Spleen (tissue), 11 donors: ENCODE measurements around the gene FAAP20. TPM values are rescaled to one million over a fixed set of nuclear protein-coding genes. Genes with fewer than 3 reads are reported as not detected.
A peak's percentile ranks its signal among the peaks of the same experiment; 100 is the strongest.

Experiments
- DNase-seq: peaks from one replicate; pipeline ENCODE4 v3.0.0-alpha.2; 2020
- H3K27ac ChIP-seq, 8 donors: fragments of 200-600 bp; sonication (generic) in 7 of 8; 1 replicate in 4 of 8; 2 replicates in 4 of 8; pipeline versions ENCODE4 v1.5.0 to v1.8.0; 2016 to 2021; ENCODE audit warnings: inconsistent platforms in 4 of 8, mild to moderate bottlenecking in 4 of 8, moderate library complexity in 1 of 8
- H3K27me3 ChIP-seq, 7 donors: fragments of 200-600 bp; sonication (generic) in 6 of 7; replicated peaks in 1 of 7; 1 replicate in 4 of 7; 2 replicates in 3 of 7; pipeline versions ENCODE4 v1.5.0 to v1.8.0; 2016 to 2021; ENCODE audit warnings: inconsistent platforms in 3 of 7, mild to moderate bottlenecking in 1 of 7
- H3K36me3 ChIP-seq, 6 donors: fragments of 200-600 bp; sonication (generic) in 5 of 6; 1 replicate in 4 of 6; 2 replicates in 2 of 6; pipeline versions ENCODE4 v1.5.0 to v1.8.0; 2016 to 2021; ENCODE audit warnings: inconsistent platforms in 2 of 6
- H3K4me1 ChIP-seq, 6 donors: fragments of 200-600 bp; sonication (generic) in 5 of 6; 1 replicate in 3 of 6; 2 replicates in 3 of 6; pipeline versions ENCODE4 v1.5.0 to v1.8.0; 2016 to 2021; ENCODE audit warnings: inconsistent platforms in 3 of 6
- H3K4me3 ChIP-seq, 8 donors: fragments of 200-600 bp; sonication (generic) in 7 of 8; 1 replicate in 4 of 8; 2 replicates in 4 of 8; pipeline versions ENCODE4 v1.5.0 to v1.8.0; 2016 to 2021; ENCODE audit warnings: inconsistent platforms in 4 of 8, mild to moderate bottlenecking in 4 of 8, moderate library complexity in 2 of 8
- H3K9me3 ChIP-seq, 8 donors: fragments of 200-600 bp; sonication (generic) in 7 of 8; 1 replicate in 4 of 8; 2 replicates in 4 of 8; pipeline versions ENCODE4 v1.5.0 to v1.8.0; 2016 to 2021; ENCODE audit warnings: inconsistent platforms in 4 of 8
- CTCF ChIP-seq, 11 experiments: fragments of 200-600 bp in 7 of 11; fragments of 450-650 bp in 4 of 11; sonication (generic) in 4 of 11; IDR thresholded peaks in 8 of 11; conservative IDR thresholded peaks in 3 of 11; 1 replicate in 7 of 11; 2 replicates in 4 of 11; pipeline versions ENCODE4 v1.4.0 to v1.8.0; 2016 to 2021; ENCODE audit warnings: antibody characterized with exemption in 11 of 11, inconsistent platforms in 4 of 11, mild to moderate bottlenecking in 1 of 11
- POLR2A ChIP-seq, 3 donors: fragments of 450-650 bp; IDR thresholded peaks; one replicate each; pipeline ENCODE4 v1.5.1; 2017; ENCODE audit warnings: antibody characterized with exemption in 3 of 3, mild to moderate bottlenecking in 1 of 3
- POLR2AphosphoS5 ChIP-seq, 3 donors: sonication (generic); formaldehyde crosslinking; IDR thresholded peaks; one replicate each; pipeline ENCODE4 v1.5.1; 2017; ENCODE audit warnings: antibody characterized with exemption in 3 of 3
- WGBS, 5 donors: extraction: QIAGEN DNeasy Blood & Tissue Kit in 3 of 5; methylation state at CpG; one replicate each; pipeline versions ENCODE4 v1.1.5 to v1.1.7; 2013 to 2018; 5-methylcytosine and 5-hydroxymethylcytosine counted together
- intact Hi-C: fragments of 100-400 bp; cut with DNase I; formaldehyde crosslinking; loops from one replicate; pipeline ENCODE4 v1.15.0; 2023; ENCODE audit warnings: low total_unique reads
- polyA plus RNA-seq, 3 donors: library from polyadenylated mRNA; stranded (reverse); fragments of 200-250 nt; gene quantifications; one replicate each; pipeline ENCODE4 v1.2.1, GENCODE V29; 2013
- total RNA-seq, 7 donors: library from RNA; depleted of rRNA in 3 of 7; stranded (reverse); fragments of >200 nt in 3 of 7; fragmentation: NEBNext Ultra II Directional in 4 of 7; extraction: Animal tissue kit (Norgen Biotek cat#: 25700) in 4 of 7; gene quantifications; one replicate each; pipeline versions ENCODE4 v1.1.0 to v1.2.1, GENCODE V29; 2016 to 2021
- donor health status: healthy with polysubstance abuse.
- donor health status: DM: no; HTN: no; CAD: no; lungs with moderate emphysema.
- donor health status: DM: no; HTN: no; CAD: no.
- donor health status: Bipolar disorder and iron deficiency.
- donor health status: healthy.
- donor health status: DM: no; HTN: no; CAD: no.
- donor health status: DM: yes; HTN: yes; CAD: no.

Gene FAAP20
- total and polyA plus RNA-seq, 10 donors = 20.6 to 113 (median 52.0) TPM

GRCh38 chr1:2184934-2185333 is 9.6 kb downstream of the FAAP20 start:
- H3K36me3 ChIP-seq = peaks cover 0 to 50% (median 25%) of the 10 kb centered on the region in 6 donors
- H3K9me3 ChIP-seq = no peaks in the 10 kb centered on the region
- no peak for TF ChIP-seq CTCF (IDR thresholded peaks at IDR 0.05 in 8 of 11, conservative IDR thresholded peaks at IDR 0.05 in 3 of 11)
- peak in 1 of 3 donors; percentile 40 for TF ChIP-seq POLR2AphosphoS5 (IDR thresholded peaks at IDR 0.05)
- TF ChIP-seq POLR2A (IDR thresholded peaks at IDR 0.05) = no peak
- WGBS, 5 donors = 93 to 97% (median 94%) methylated on average over 33 of the region's 33 CpGs
- H3K27me3 ChIP-seq = no peaks in the 10 kb centered on the region
- intact Hi-C loops = no loop called here
- no peak overlapping the region for H3K27ac ChIP-seq
- H3K4me3 ChIP-seq = no peak overlapping the region
- DNase-seq = no peak
- peaks cover 0 to 13% (median 10%) of the 10 kb centered on the region in 6 donors for H3K4me1 ChIP-seq

- Histone ChIP-seq H3K36me3 (peaks cover 0 to 53% (median 25%) of the 10 kb centered on the region in 6 donors), H3K4me1 (peaks cover 0 to 10% (median 7%) of the 10 kb centered on the region in 6 donors), H3K4me3 (no peak overlapping the region), H3K27ac (no peak overlapping the region), H3K9me3 (no peaks in the 10 kb centered on the region), H3K27me3 (no peaks in the 10 kb centered on the region)
- WGBS, 5 donors = 88 to 94% (median 91%) methylated on average over 14 to 18 of the region's 18 CpGs
- intact Hi-C loops = no loop called here
- DNase-seq = no peak
- TF ChIP-seq POLR2AphosphoS5 (IDR thresholded peaks at IDR 0.05) (no peak), POLR2A (IDR thresholded peaks at IDR 0.05) (no peak), CTCF (IDR thresholded peaks at IDR 0.05 in 8 of 11, conservative IDR thresholded peaks at IDR 0.05 in 3 of 11) (no peak)
Measured at GRCh38 chr1:2184531-2184930, 10.0 kb downstream of the FAAP20 start.

- H3K9me3 ChIP-seq = no peaks in the 10 kb centered on the region
- no peak for DNase-seq
- 89 to 96% (median 92%) methylated on average over 13 to 15 of the region's 15 CpGs for WGBS, 5 donors
- H3K27me3 ChIP-seq = no peaks in the 10 kb centered on the region
- intact Hi-C loops = no loop called here
- peak in 1 of 3 donors; percentile 34 for TF ChIP-seq POLR2AphosphoS5 (IDR thresholded peaks at IDR 0.05)
- TF ChIP-seq CTCF (IDR thresholded peaks at IDR 0.05 in 8 of 11, conservative IDR thresholded peaks at IDR 0.05 in 3 of 11) = no peak
- H3K4me3 ChIP-seq = no peak overlapping the region
- H3K27ac ChIP-seq = no peak overlapping the region
- H3K36me3 ChIP-seq = peaks cover 0 to 59% (median 25%) of the 10 kb centered on the region in 6 donors
- peaks cover 0 to 5% (median under 1%) of the 10 kb centered on the region in 6 donors for H3K4me1 ChIP-seq
Measured at GRCh38 chr1:2183937-2184334, 10.6 kb downstream of the FAAP20 start.

- H3K4me3 ChIP-seq = no peak overlapping the region
- no peaks in the 10 kb centered on the region for H3K4me1 ChIP-seq
- no peak for DNase-seq
- H3K36me3 ChIP-seq = peaks cover 0 to 75% (median 31%) of the 10 kb centered on the region in 6 donors
- intact Hi-C loops = no loop called here
- no peaks in the 10 kb centered on the region for H3K27me3 ChIP-seq
- TF ChIP-seq POLR2AphosphoS5 (IDR thresholded peaks at IDR 0.05) (no peak), CTCF (IDR thresholded peaks at IDR 0.05 in 8 of 11, conservative IDR thresholded peaks at IDR 0.05 in 3 of 11) (no peak), POLR2A (IDR thresholded peaks at IDR 0.05) (no peak)
- WGBS, 5 donors = 91 to 97% (median 96%) methylated on average over 6 to 13 of the region's 13 CpGs
- H3K27ac ChIP-seq = no peak overlapping the region
- H3K9me3 ChIP-seq = no peaks in the 10 kb centered on the region
Measured at GRCh38 chr1:2182376-2182775, 12.2 kb downstream of the FAAP20 start.
